Stomach (tissue), 9 donors: ENCODE results near the gene NR4A2. TPM values are rescaled to one million over a fixed set of nuclear protein-coding genes. Genes with fewer than 3 reads are reported as not detected.
"Not testable (repeated sequence)": the region's sequence is repeated elsewhere in the genome, so short reads cannot be mapped to it uniquely, and the experiment has no call there.

ENCODE experiments used
- DNase-seq, 2 donors: peaks; one replicate each; pipeline versions ENCODE4 v3.0.0 to v3.0.0-alpha.2; 2013 to 2019
- H3K27ac ChIP-seq, 5 donors: fragments of 200-600 bp in 4 of 5; sonication (generic) in 4 of 5; one replicate each; pipeline ENCODE4 v1.5.1; 2013 to 2019; ENCODE audit warnings: mild to moderate bottlenecking in 1 of 5, moderate library complexity in 1 of 5
- H3K27me3 ChIP-seq, 3 donors: fragments of 200-600 bp; sonication (generic); one replicate each; pipeline ENCODE4 v1.5.1; 2017 to 2019; ENCODE audit warnings: mixed run types in 1 of 3
- H3K36me3 ChIP-seq, 4 donors: fragments of 200-600 bp; sonication (generic); 1 replicate in 3 of 4; 2 replicates in 1 of 4; pipeline ENCODE4 v1.5.1; 2016 to 2019
- H3K4me1 ChIP-seq, 4 donors: fragments of 200-600 bp; sonication (generic); one replicate each; pipeline ENCODE4 v1.5.1; 2016 to 2019
- H3K4me3 ChIP-seq, 4 donors: fragments of 200-600 bp; sonication (generic) in 3 of 4; one replicate each; pipeline ENCODE4 v1.5.1; 2016 to 2019; ENCODE audit warnings: mild to moderate bottlenecking in 1 of 4
- H3K9me3 ChIP-seq, 4 donors: fragments of 200-600 bp; sonication (generic); one replicate each; pipeline ENCODE4 v1.5.1; 2016 to 2019
- EP300 ChIP-seq: sonication (generic); formaldehyde crosslinking; IDR thresholded peaks from one replicate; pipeline ENCODE4 v1.6.1; 2017; ENCODE audit warnings: antibody characterized with exemption
- POLR2A ChIP-seq, 4 donors: fragments of 450-650 bp; IDR thresholded peaks; one replicate each; pipeline ENCODE4 v1.6.1; 2016; ENCODE audit warnings: antibody characterized with exemption in 4 of 4, control low read depth in 2 of 4, mild to moderate bottlenecking in 1 of 4, moderate library complexity in 1 of 4
- POLR2AphosphoS5 ChIP-seq, 3 donors: sonication (generic); formaldehyde crosslinking; IDR thresholded peaks; one replicate each; pipeline ENCODE4 v1.6.1; 2016; ENCODE audit warnings: antibody characterized with exemption in 3 of 3
- WGBS, 5 donors: extraction: QIAGEN DNeasy Blood & Tissue Kit in 3 of 5; methylation state at CpG; one replicate each; pipeline versions ENCODE4 v1.1.5 to v1.1.7; 2013 to 2018; 5-methylcytosine and 5-hydroxymethylcytosine counted together
- intact Hi-C: fragments of 100-400 bp; cut with DNase I; formaldehyde crosslinking; loops from one replicate; pipeline ENCODE4 v1.15.1; 2023; ENCODE audit warnings: low total_unique reads
- polyA plus RNA-seq, 3 donors: library from polyadenylated mRNA; stranded (reverse); fragments of 200-250 nt; gene quantifications; one replicate each; pipeline ENCODE4 v1.2.3, GENCODE V29; 2013
- total RNA-seq, 5 donors: library from RNA; depleted of rRNA; stranded (reverse); fragments of >200 nt; gene quantifications; one replicate each; pipeline versions ENCODE4 v1.1.0 to v1.2.3, GENCODE V29; 2014 to 2016
- TF ChIP-seq, protein P1 (sequence below), 7 experiments: fragments of 450-650 bp in 4 of 7; fragments of 200-600 bp in 3 of 7; sonication (generic) in 3 of 7; IDR thresholded peaks; one replicate each; pipeline ENCODE4 v1.5.1; 2016 to 2019; ENCODE audit warnings: antibody characterized with exemption in 7 of 7, control low read depth in 2 of 7, mild to moderate bottlenecking in 1 of 7
- donor health status: healthy with polysubstance abuse.
- donor health status: Bipolar disorder and iron deficiency.
- donor health status: healthy.

The NR4A2 gene
- total and polyA plus RNA-seq, 8 donors: 4.7 to 20.7 (median 10.8) TPM; not detected in 2

DNA sequence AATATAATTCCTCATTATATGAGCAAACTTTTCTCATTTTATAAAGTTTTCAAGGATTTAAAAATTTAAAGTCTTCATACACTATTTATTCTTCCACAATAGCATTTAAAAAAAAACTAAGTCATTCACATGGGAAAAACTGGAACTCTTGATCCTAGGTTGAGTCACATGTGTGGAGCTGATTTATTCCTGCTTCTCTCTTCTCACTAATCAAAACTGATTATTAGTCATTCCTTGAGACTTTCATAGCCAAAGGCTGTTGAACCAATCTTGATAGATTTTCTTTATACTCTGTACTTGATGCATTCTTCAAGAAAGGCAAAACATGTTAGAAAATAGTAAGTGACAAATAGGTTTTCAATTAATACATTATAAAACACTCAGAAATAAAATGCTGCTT, 27.4 kb downstream of the NR4A2 start:
- intact Hi-C loops: no loop called here
- no peak overlapping the region for H3K4me3 ChIP-seq

DNA sequence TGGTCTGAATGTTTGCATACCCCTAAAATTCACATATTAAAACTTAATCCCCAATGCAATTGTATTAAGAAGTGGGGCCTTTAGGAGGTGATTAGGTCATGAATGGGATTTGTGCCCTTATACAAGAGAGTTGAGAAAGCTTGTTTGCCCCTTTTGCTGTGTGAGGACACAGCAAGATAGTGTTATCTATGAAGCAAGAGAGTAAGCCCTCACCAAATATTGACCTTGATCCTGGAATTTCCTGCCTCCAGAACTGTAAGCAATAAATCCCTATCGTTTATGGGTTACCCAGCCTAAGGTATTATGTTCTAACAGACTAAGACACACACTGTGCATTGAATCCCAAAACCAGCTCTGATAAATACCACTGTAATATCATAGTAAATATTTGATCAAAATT, 32.2 kb downstream of the NR4A2 start:
- no peaks in the 10 kb centered on the region for H3K27me3 ChIP-seq
- H3K4me3 ChIP-seq: no peak overlapping the region
- no peaks in the 10 kb centered on the region for H3K36me3 ChIP-seq
- no peak for DNase-seq
- TF ChIP-seq POLR2A (IDR thresholded peaks at IDR 0.05): no peak
- TF ChIP-seq EP300: no peak
- TF ChIP-seq, protein P1, sequence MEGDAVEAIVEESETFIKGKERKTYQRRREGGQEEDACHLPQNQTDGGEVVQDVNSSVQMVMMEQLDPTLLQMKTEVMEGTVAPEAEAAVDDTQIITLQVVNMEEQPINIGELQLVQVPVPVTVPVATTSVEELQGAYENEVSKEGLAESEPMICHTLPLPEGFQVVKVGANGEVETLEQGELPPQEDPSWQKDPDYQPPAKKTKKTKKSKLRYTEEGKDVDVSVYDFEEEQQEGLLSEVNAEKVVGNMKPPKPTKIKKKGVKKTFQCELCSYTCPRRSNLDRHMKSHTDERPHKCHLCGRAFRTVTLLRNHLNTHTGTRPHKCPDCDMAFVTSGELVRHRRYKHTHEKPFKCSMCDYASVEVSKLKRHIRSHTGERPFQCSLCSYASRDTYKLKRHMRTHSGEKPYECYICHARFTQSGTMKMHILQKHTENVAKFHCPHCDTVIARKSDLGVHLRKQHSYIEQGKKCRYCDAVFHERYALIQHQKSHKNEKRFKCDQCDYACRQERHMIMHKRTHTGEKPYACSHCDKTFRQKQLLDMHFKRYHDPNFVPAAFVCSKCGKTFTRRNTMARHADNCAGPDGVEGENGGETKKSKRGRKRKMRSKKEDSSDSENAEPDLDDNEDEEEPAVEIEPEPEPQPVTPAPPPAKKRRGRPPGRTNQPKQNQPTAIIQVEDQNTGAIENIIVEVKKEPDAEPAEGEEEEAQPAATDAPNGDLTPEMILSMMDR (IDR thresholded peaks at IDR 0.05): no peak
- TF ChIP-seq POLR2AphosphoS5 (IDR thresholded peaks at IDR 0.05): no peak
- H3K4me1 ChIP-seq: no peaks in the 10 kb centered on the region
- no peak overlapping the region for H3K27ac ChIP-seq
- H3K9me3 ChIP-seq: peaks cover 0 to 7% (median 1%) of the 10 kb centered on the region in 4 donors
- intact Hi-C loops: no loop called here
- 33 to 64% (median 57%) methylated on average over 1 of the region's 1 CpG for WGBS, 5 donors

More for the DNA sequence above, 27.4 kb downstream of the NR4A2 start:
- DNase-seq: no peak
- no peaks in the 10 kb centered on the region for H3K36me3 ChIP-seq
- no peak for TF ChIP-seq POLR2A (IDR thresholded peaks at IDR 0.05)
- no peak for TF ChIP-seq POLR2AphosphoS5 (IDR thresholded peaks at IDR 0.05)
- no peak for TF ChIP-seq EP300
- no peaks in the 10 kb centered on the region for H3K4me1 ChIP-seq
- H3K9me3 ChIP-seq: peaks cover 0 to 2% (median 0%) of the 10 kb centered on the region in 4 donors
- H3K27me3 ChIP-seq: no peaks in the 10 kb centered on the region
- no peak overlapping the region for H3K27ac ChIP-seq

DNA sequence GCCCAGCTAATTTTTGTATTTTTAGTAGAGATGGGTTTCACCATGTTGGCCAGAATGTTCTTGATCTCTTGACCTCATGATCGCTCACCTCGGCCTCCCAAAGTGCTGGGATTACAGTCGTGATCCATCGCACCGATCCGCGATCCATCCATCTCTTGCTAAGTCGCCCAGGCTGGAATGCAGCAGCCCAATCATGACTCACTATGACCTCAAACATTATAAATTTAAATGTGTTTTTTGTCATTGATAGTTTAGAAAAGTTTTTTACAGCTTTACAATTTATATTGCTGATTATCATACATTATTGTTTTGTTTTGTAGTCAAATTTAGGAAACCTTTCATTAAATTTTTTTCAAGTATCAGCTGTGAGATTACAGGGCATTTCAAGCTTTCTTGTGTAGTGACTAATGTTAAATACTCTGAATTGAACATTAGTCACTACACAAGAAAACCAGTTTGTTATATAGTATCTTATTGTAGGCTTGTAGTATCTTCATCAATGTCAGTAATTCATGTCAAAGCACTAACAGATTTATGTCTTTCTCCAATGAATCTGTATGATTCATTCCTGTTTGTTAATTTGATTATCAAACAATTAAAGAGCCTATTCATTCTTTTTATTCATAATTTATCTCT, 37.5 kb downstream of the NR4A2 start:
- intact Hi-C loops: no loop called here
- no peaks in the 10 kb centered on the region for H3K27me3 ChIP-seq
- H3K4me1 ChIP-seq: no peaks in the 10 kb centered on the region
- TF ChIP-seq POLR2A (IDR thresholded peaks at IDR 0.05): no peak
- TF ChIP-seq EP300: no peak
- TF ChIP-seq, protein P1 (IDR thresholded peaks at IDR 0.05): no peak
- no peak for TF ChIP-seq POLR2AphosphoS5 (IDR thresholded peaks at IDR 0.05)
- DNase-seq: no peak
- WGBS, 5 donors: 94 to 98% (median 97%) methylated on average over 8 of the region's 8 CpGs
- no peaks in the 10 kb centered on the region for H3K36me3 ChIP-seq
- peaks cover 0 to 4% (median 1%) of the 10 kb centered on the region in 4 donors for H3K9me3 ChIP-seq
- H3K27ac ChIP-seq: no peak overlapping the region
- H3K4me3 ChIP-seq: no peak overlapping the region

DNA sequence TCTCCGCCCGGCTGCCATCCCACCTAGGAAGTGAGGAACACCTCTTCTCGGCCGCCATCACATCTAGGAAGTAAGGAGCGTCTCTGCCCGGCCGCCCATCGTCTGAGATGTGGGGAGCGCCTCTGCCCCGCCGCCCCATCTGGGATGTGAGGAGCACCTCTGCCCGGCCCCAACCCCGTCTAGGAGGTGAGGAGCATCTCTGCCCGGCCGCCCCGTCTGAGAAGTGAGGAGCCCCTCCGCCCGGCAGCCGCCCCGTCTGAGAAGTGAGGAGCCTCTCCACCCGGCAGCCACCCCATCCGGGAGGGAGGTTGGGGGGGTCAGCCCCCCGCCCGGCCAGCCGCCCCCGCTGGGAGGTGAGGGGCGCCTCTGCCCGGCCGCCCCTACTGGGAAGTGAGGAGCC, 39.1 kb downstream of the NR4A2 start:
- H3K4me1 ChIP-seq, DNase-seq, H3K27ac ChIP-seq, H3K9me3 ChIP-seq, H3K27me3 ChIP-seq, H3K4me3 ChIP-seq, H3K36me3 ChIP-seq, intact Hi-C loops: not testable (repeated sequence)
- WGBS, 5 donors: 91 to 100% (median 95%) methylated on average over 7 to 24 of the region's 29 CpGs

DNA sequence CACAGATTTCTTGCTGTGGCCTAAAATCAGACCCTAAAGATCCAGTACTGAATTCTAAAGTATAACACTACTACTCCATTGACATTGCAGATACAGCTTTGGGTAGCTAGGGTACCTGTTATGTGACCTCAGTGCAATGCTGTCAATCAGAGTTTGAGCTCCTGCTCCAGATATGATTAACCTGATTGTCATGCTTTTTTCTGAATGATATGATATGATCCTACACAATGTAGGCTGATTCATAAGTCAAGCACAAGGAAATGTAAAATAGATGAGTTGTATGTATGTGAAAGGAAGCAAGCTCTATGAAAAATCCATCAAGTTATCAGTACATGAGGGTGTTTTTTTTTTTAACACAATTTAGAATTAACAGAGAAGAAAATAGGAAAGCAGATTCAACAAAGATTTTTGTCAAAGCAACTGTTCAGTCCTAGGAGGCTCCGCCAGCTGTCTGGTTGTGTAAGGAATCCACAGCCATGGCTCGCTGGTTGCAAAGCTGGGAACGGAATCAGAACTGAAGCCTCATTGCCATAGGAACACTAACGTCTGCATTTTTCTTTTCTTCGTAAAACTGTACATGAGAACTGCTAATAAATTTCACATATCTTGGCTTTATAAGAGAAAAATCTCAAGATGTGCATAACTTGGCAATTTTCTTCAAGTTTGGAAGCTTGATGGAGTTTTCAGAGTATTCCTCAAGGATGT, 52.9 kb downstream of the NR4A2 start:
- WGBS, 5 donors: 79 to 91% (median 88%) methylated on average over 5 of the region's 5 CpGs
- Histone ChIP-seq H3K4me1 (no peaks in the 10 kb centered on the region), H3K4me3 (no peak overlapping the region), H3K27me3 (no peaks in the 10 kb centered on the region), H3K36me3 (no peaks in the 10 kb centered on the region), H3K27ac (no peak overlapping the region), H3K9me3 (no peaks in the 10 kb centered on the region)
- TF ChIP-seq POLR2A (IDR thresholded peaks at IDR 0.05) (no peak), EP300 (no peak), POLR2AphosphoS5 (IDR thresholded peaks at IDR 0.05) (no peak)
- TF ChIP-seq, protein P1 (IDR thresholded peaks at IDR 0.05): no peak
- intact Hi-C loops: no loop called here
- peak in 1 of 2 donors; percentile 24 for DNase-seq

Other genes starting within 250 kb of the NR4A2 start
- gene GPD2, start 103.7 kb upstream of the NR4A2 start, total RNA-seq: 100 to 1,000 TPM in 2 of 5 donors, 10 to 100 TPM in 2, 1 to 10 TPM in 1; 8.1 to 254 (median 58.1) TPM
- gene GPD2, start 103.7 kb upstream of the NR4A2 start, polyA plus RNA-seq: 1 to 10 TPM; 6.2 to 9.5 (median 8.7) TPM